GM23248 (cell line): ENCODE results near the gene VKORC1. TPM values are rescaled to one million over a fixed set of nuclear protein-coding genes. Genes with fewer than 3 reads are reported as not detected.

Source experiments
- DNase-seq: peaks from one replicate; pipeline ENCODE4 v3.0.0-alpha.2; 2015
- H2AFZ ChIP-seq: fragments of 200-600 bp; sonication (generic); 2 replicates; pipeline ENCODE4 v1.6.1; 2016; ENCODE audit warnings: antibody characterized with exemption
- H3F3A ChIP-seq: fragments of 200-600 bp; sonication (generic); 2 replicates; pipeline ENCODE4 v1.6.1; 2016; ENCODE audit warnings: mild to moderate bottlenecking, antibody characterized with exemption, mixed run types; ENCODE audit not compliant: insufficient read depth
- H3K27ac ChIP-seq: fragments of 200-600 bp; sonication (generic); 2 replicates; pipeline ENCODE4 v1.5.1; 2016; ENCODE audit warnings: mild to moderate bottlenecking
- H3K27me3 ChIP-seq: fragments of 200-600 bp; sonication (generic); replicated peaks from 2 replicates; pipeline ENCODE4 v1.6.1; 2016; ENCODE audit warnings: mild to moderate bottlenecking; ENCODE audit not compliant: insufficient read depth
- H3K36me3 ChIP-seq: fragments of 200-600 bp; sonication (generic); 2 replicates; pipeline ENCODE4 v1.6.1; 2016; ENCODE audit warnings: low read depth, mild to moderate bottlenecking
- H3K4me1 ChIP-seq: fragments of 200-600 bp; sonication (generic); 2 replicates; pipeline ENCODE4 v1.6.1; 2016; ENCODE audit warnings: mild to moderate bottlenecking; ENCODE audit not compliant: insufficient read depth
- H3K4me2 ChIP-seq: fragments of 200-600 bp; sonication (generic); one replicate; pipeline ENCODE4 v1.6.1; 2016; ENCODE audit warnings: mild to moderate bottlenecking; ENCODE audit not compliant: unreplicated experiment
- H3K4me3 ChIP-seq: fragments of 200-600 bp; sonication (generic); 2 replicates; pipeline ENCODE4 v1.5.1; 2016; ENCODE audit warnings: mild to moderate bottlenecking
- H3K79me2 ChIP-seq: fragments of 200-600 bp; sonication (generic); 2 replicates; pipeline ENCODE4 v1.6.1; 2016; ENCODE audit warnings: mild to moderate bottlenecking; ENCODE audit not compliant: insufficient read depth
- H3K9ac ChIP-seq: fragments of 200-600 bp; sonication (generic); 2 replicates; pipeline ENCODE4 v1.6.1; 2016; ENCODE audit warnings: mild to moderate bottlenecking
- H3K9me2 ChIP-seq: fragments of 200-600 bp; sonication (generic); 2 replicates; pipeline ENCODE4 v1.6.1; 2016; ENCODE audit warnings: mixed run types, mild to moderate bottlenecking, moderate library complexity; ENCODE audit not compliant: insufficient read depth
- H3K9me3 ChIP-seq: fragments of 200-600 bp; sonication (generic); one replicate; pipeline ENCODE4 v1.6.1; 2017; ENCODE audit warnings: low read depth
- H4K20me1 ChIP-seq: fragments of 200-600 bp; sonication (generic); 2 replicates; pipeline ENCODE4 v1.6.0; 2016; ENCODE audit not compliant: insufficient read depth
- EZH2 ChIP-seq: fragments of 200-600 bp; sonication (generic); IDR thresholded peaks from 2 replicates; pipeline ENCODE4 v1.6.1; 2018; ENCODE audit warnings: antibody characterized with exemption, mild to moderate bottlenecking; ENCODE audit not compliant: insufficient read depth, poor library complexity, severe bottlenecking
- EZH2phosphoT487 ChIP-seq: fragments of 200-600 bp; sonication (generic); IDR thresholded peaks from 2 replicates; pipeline ENCODE4 v1.6.1; 2018; ENCODE audit warnings: antibody characterized with exemption, moderate library complexity, mild to moderate bottlenecking, low read depth; ENCODE audit not compliant: insufficient read depth
- WGBS, 2 experiments: methylation state at CpG; one replicate each; pipeline ENCODE4 v1.1.6; 2015 to 2017; ENCODE audit warnings: low lambda C conversion rate in 2 of 2, low coverage in 1 of 2; ENCODE audit errors: missing lambda C conversion rate in 2 of 2; 5-methylcytosine and 5-hydroxymethylcytosine counted together
- in situ Hi-C: fragments of 300-500 bp; cut with MboI; formaldehyde crosslinking; loops from 2 replicates; pipeline ENCODE4 v1.15.0; 2020
- polyA plus RNA-seq: library from polyadenylated mRNA; unstranded; fragments of >200 nt; fragmentation: Nextera tagmentation; extraction: Ambion mirVana; gene quantifications from 2 replicates; pipeline ENCODE4 v1.2.1, GENCODE V29; 2016
- total RNA-seq: library from RNA; depleted of rRNA; stranded (reverse); fragments of >200 nt; shearing (Covaris generic); gene quantifications from 2 replicates; pipeline ENCODE4 v1.2.3, GENCODE V29; 2014

VKORC1 gene
- total and polyA plus RNA-seq, 2 experiments from 2014 or later, result 480 to 535 TPM

DNA sequence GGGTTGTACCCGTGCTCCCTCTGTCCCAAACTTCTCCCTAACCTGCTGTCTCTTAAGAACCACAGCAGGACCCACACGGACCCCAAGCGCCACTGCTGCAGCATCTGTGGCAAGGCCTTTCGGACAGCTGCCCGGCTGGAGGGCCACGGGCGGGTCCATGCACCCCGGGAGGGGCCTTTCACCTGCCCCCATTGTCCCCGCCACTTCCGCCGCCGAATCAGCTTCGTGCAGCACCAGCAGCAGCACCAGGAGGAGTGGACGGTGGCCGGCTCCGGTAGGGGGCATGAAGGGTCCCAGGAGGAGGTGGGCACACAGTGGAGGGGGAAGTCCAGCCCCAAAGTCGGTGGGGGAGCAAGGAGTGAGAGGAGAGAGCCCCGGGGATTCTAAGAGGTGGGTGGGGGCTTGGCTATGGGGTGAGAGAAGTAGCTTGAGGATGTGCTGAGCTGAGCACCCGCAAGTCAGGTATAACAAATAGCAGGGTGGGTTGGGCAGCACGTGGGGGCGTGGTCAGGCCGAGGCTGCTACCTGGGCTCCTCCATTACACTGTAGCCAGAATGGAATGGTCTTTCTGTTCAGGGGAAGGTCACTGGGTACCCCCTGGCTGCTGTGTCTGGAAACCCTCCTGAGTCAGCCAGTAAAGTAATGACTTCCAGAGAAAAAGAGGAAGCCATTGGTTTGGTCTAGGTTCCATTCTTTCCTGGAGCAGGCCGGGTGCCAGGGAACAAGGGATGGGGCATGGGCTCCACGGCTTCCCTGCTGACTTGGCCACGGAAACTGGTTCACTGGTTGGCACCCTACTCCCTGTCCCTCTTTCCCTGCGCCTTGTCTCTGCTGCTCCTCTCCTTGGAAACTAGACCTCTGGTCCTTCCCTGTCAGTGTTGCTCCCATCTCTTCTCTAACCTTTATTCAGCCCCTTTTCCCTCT, 12.9 kb downstream of the VKORC1 start:
- no peak for DNase-seq
- TF ChIP-seq EZH2phosphoT487, result no peak
- no peak for TF ChIP-seq EZH2
- no peaks in the 10 kb centered on the region for H4K20me1 ChIP-seq
- no peaks in the 10 kb centered on the region for H3K27me3 ChIP-seq
- H2AFZ ChIP-seq, result no peak overlapping the region
- H3K27ac ChIP-seq, result no peak overlapping the region
- H3K36me3 ChIP-seq, result peaks cover 2% of the 10 kb centered on the region; the same call in 1 of the 2 replicates
- H3K4me2 ChIP-seq, result no peak overlapping the region
- H3K9me2 ChIP-seq, result no peaks in the 10 kb centered on the region
- H3K4me1 ChIP-seq, result no peaks in the 10 kb centered on the region
- H3K9ac ChIP-seq, result no peak overlapping the region
- no peak overlapping the region for H3K4me3 ChIP-seq
- H3K9me3 ChIP-seq, result no peaks in the 10 kb centered on the region
- no peaks in the 10 kb centered on the region for H3F3A ChIP-seq
- WGBS, 2 experiments, result 76 to 77% methylated on average over 26 of the region's 26 CpGs
- in situ Hi-C loops, result no loop called here
- peaks cover 58% of the 10 kb centered on the region for H3K79me2 ChIP-seq

DNA sequence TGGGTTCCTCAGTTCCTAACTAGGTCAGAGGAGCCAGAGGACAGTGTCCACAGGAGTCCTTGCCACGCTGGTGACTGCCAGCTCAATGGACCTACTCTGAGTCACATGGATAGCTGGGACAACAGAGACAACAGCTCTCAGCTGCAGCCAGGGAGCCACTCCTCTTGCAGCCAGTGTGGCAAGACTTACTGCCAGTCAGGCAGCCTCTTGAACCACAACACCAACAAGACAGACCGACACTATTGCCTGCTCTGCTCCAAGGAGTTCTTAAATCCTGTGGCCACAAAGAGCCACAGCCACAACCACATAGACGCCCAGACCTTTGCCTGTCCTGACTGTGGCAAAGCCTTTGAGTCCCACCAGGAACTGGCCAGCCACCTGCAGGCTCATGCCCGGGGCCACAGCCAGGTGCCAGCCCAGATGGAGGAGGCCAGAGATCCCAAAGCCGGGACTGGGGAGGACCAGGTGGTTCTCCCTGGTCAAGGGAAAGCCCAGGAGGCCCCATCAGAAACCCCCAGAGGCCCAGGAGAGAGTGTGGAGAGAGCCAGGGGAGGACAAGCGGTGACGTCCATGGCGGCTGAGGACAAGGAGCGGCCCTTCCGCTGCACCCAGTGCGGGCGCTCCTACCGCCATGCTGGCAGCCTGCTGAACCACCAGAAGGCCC, 13.7 kb downstream of the VKORC1 start:
- no peak for TF ChIP-seq EZH2
- TF ChIP-seq EZH2phosphoT487, result no peak
- no peak overlapping the region for H3K4me2 ChIP-seq
- H3K27ac ChIP-seq, result no peak overlapping the region
- H3K27me3 ChIP-seq, result no peaks in the 10 kb centered on the region
- H3K9me3 ChIP-seq, result no peaks in the 10 kb centered on the region
- H3F3A ChIP-seq, result no peaks in the 10 kb centered on the region
- no peaks in the 10 kb centered on the region for H3K4me1 ChIP-seq
- 83 to 87% methylated on average over 12 to 13 of the region's 13 CpGs for WGBS, 2 experiments
- H3K9me2 ChIP-seq, result no peaks in the 10 kb centered on the region
- peaks cover 2% of the 10 kb centered on the region; the same call in 1 of the 2 replicates for H3K36me3 ChIP-seq
- peaks cover 66% of the 10 kb centered on the region for H3K79me2 ChIP-seq
- in situ Hi-C loops, result no loop called here
- no peak overlapping the region for H2AFZ ChIP-seq
- no peak overlapping the region for H3K9ac ChIP-seq
- H3K4me3 ChIP-seq, result no peak overlapping the region
- no peak for DNase-seq
- no peaks in the 10 kb centered on the region for H4K20me1 ChIP-seq

DNA sequence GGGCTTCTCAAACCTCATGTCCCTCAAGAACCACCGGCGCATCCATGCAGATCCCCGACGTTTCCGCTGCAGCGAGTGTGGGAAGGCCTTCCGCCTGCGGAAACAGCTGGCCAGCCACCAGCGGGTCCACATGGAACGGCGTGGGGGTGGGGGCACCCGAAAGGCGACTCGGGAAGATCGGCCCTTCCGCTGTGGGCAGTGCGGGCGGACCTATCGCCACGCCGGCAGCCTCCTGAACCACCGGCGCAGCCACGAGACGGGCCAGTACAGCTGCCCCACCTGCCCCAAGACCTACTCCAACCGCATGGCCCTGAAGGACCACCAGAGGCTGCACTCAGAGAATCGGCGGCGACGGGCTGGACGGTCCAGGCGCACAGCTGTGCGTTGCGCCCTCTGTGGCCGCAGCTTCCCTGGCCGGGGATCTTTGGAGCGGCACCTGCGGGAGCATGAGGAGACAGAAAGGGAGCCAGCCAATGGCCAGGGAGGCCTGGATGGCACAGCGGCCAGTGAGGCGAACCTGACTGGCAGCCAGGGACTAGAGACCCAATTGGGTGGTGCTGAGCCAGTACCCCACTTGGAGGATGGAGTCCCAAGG, 14.5 kb downstream of the VKORC1 start:
- H3K79me2 ChIP-seq, result peaks cover 74% of the 10 kb centered on the region
- TF ChIP-seq EZH2 (no peak), EZH2phosphoT487 (no peak)
- H2AFZ ChIP-seq, result no peak overlapping the region
- peaks cover 2% of the 10 kb centered on the region; the same call in 1 of the 2 replicates for H3K4me1 ChIP-seq
- no peaks in the 10 kb centered on the region for H3K27me3 ChIP-seq
- no peak overlapping the region for H3K27ac ChIP-seq
- peaks cover 2% of the 10 kb centered on the region; the same call in 1 of the 2 replicates for H3K36me3 ChIP-seq
- H3F3A ChIP-seq, result no peaks in the 10 kb centered on the region
- 93% methylated on average over 36 to 40 of the region's 40 CpGs for WGBS, 2 experiments
- in situ Hi-C loops, result no loop called here
- H3K9me3 ChIP-seq, result no peaks in the 10 kb centered on the region
- H3K9me2 ChIP-seq, result no peaks in the 10 kb centered on the region
- no peak overlapping the region for H3K4me2 ChIP-seq
- no peaks in the 10 kb centered on the region for H4K20me1 ChIP-seq
- no peak for DNase-seq
- H3K4me3 ChIP-seq, result no peak overlapping the region
- H3K9ac ChIP-seq, result no peak overlapping the region

DNA sequence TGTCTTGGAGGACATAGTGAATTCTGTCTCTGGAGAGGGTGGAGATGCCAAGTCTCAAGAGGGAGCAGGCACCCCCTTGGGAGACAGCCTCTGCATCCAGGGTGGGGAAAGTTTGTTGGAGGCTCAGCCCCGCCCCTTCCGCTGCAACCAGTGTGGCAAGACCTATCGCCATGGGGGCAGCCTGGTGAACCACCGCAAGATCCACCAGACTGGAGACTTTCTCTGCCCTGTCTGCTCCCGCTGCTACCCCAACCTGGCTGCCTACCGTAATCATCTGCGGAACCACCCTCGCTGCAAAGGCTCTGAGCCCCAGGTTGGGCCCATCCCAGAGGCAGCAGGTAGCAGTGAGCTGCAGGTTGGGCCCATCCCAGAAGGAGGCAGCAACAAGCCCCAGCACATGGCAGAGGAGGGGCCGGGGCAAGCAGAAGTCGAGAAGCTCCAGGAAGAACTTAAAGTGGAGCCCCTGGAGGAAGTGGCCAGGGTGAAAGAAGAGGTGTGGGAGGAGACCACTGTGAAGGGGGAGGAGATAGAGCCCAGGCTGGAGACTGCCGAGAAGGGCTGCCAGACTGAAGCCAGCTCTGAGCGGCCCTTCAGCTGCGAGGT, 15.2 kb downstream of the VKORC1 start:
- Histone ChIP-seq H3K79me2 (peaks cover 81% of the 10 kb centered on the region), H2AFZ (no peak overlapping the region), H3K36me3 (peaks cover 2% of the 10 kb centered on the region; the same call in 1 of the 2 replicates), H3K4me1 (peaks cover 5% of the 10 kb centered on the region; the same call in 1 of the 2 replicates), H3K9me3 (no peaks in the 10 kb centered on the region), H3K27ac (no peak overlapping the region), H3F3A (no peaks in the 10 kb centered on the region), H3K27me3 (no peaks in the 10 kb centered on the region), H3K9ac (no peak overlapping the region), H3K9me2 (no peaks in the 10 kb centered on the region), H3K4me2 (no peak overlapping the region), H4K20me1 (no peaks in the 10 kb centered on the region), H3K4me3 (no peak overlapping the region)
- TF ChIP-seq EZH2 (no peak), EZH2phosphoT487 (no peak)
- in situ Hi-C loops, result no loop called here
- DNase-seq, result no peak
- WGBS, 2 experiments, result 83 to 88% methylated on average over 13 of the region's 13 CpGs
